ENCODE data around the gene PTGDR. TPM values are rescaled to one million over a fixed set of nuclear protein-coding genes. Genes with fewer than 3 reads are reported as not detected.

PTGDR gene
- polyA plus RNA-seq, 1 of the 3 experiments (the other 2 are of a cell fraction) = not detected

DNA sequence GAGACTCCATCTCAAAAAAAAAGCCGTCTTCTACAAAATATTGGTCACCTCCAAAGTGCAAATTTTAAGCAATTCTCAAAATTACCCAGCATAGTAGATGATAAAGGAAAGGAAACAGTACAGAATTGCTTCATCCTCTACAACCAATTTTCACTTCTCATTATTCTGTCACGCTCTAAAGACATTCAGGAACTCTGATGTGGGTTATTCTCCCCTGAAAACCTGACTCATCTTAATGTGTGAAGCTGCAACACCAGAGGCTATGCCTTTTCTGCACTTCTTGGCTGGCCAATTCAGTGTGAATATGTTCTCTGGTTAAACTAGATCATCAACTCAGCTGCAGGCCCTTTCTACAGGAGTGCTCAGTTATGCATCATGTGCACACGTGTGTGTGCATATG lies 57.6 kb downstream of the PTGDR start:
- Histone ChIP-seq H3K4me1 (ENCODE audit: control insufficient read depth in 1 of 2, insufficient read depth in 2 of 2, low read depth in 1 of 2, low read length in 1 of 2) (peaks cover 7 to 8% of the 10 kb centered on the region in 2 experiments; a peak in 2 of 4 replicates), H3K27ac (ENCODE audit: low read depth in 2 of 2, low read length in 1 of 2) (no peak overlapping the region), H3K27me3 (ENCODE audit: insufficient read depth) (no peaks in the 10 kb centered on the region), H2AFZ (ENCODE audit: low read depth) (no peak overlapping the region), H3K9ac (no peak overlapping the region), H4K20me1 (ENCODE audit: insufficient read depth) (no peaks in the 10 kb centered on the region), H3K4me2 (no peak overlapping the region), H3K4me3 (ENCODE audit: low read depth in 2 of 2, low read length in 1 of 2) (no peak overlapping the region), H3F3A (replicated peaks; ENCODE audit: insufficient read depth) (peaks cover 5% of the 10 kb centered on the region), H3K9me3 (no peaks in the 10 kb centered on the region), H3K79me2 (ENCODE audit: insufficient read depth) (no peaks in the 10 kb centered on the region), H3K36me3 (replicated peaks in 1 of 2; ENCODE audit: control insufficient read depth in 1 of 2, insufficient read depth in 2 of 2, low read length in 1 of 2) (no peaks in the 10 kb centered on the region), H3K9me2 (no peaks in the 10 kb centered on the region)
- ChIA-PET POLR2A (no interaction called here), CTCF (interaction anchor here (0.9 to 1.0 kb wide), 2 partner anchors 10 to 25 kb away, joined by 3 read pairs; no protein-coding TSS in a partner anchor)
- TF ChIP-seq MXI1 (IDR thresholded peaks at IDR 0.05; ENCODE audit: low read depth, low read length) (no peak), SIN3A (IDR thresholded peaks at IDR 0.05; ENCODE audit: borderline replicate concordance, low read depth, low read length) (no peak), EZH2phosphoT487 (IDR thresholded peaks at IDR 0.05; ENCODE audit: borderline replicate concordance, low read depth) (no peak), EP300 (IDR thresholded peaks at IDR 0.05; ENCODE audit: borderline replicate concordance in 1 of 2, low read depth in 1 of 2, low read length in 1 of 2) (no peak), NFIC (IDR thresholded peaks at IDR 0.05; ENCODE audit: borderline replicate concordance) (no peak), FOXM1 (IDR thresholded peaks at IDR 0.05; ENCODE audit: low read depth) (no peak), RCOR1 (IDR thresholded peaks at IDR 0.05; ENCODE audit: low read length) (no peak), TEAD4 (IDR thresholded peaks at IDR 0.05; ENCODE audit: borderline replicate concordance, insufficient read depth) (no peak), FOSL2 (IDR thresholded peaks at IDR 0.05; ENCODE audit: borderline replicate concordance, low read depth) (no peak), POLR2AphosphoS5 (IDR thresholded peaks at IDR 0.05; ENCODE audit: low read depth, low read length) (no peak), TCF12 (IDR thresholded peaks at IDR 0.05) (no peak)
- TF ChIP-seq, protein P1, sequence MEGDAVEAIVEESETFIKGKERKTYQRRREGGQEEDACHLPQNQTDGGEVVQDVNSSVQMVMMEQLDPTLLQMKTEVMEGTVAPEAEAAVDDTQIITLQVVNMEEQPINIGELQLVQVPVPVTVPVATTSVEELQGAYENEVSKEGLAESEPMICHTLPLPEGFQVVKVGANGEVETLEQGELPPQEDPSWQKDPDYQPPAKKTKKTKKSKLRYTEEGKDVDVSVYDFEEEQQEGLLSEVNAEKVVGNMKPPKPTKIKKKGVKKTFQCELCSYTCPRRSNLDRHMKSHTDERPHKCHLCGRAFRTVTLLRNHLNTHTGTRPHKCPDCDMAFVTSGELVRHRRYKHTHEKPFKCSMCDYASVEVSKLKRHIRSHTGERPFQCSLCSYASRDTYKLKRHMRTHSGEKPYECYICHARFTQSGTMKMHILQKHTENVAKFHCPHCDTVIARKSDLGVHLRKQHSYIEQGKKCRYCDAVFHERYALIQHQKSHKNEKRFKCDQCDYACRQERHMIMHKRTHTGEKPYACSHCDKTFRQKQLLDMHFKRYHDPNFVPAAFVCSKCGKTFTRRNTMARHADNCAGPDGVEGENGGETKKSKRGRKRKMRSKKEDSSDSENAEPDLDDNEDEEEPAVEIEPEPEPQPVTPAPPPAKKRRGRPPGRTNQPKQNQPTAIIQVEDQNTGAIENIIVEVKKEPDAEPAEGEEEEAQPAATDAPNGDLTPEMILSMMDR (IDR thresholded peaks at IDR 0.05) = no peak
- TF ChIP-seq, protein P2, sequence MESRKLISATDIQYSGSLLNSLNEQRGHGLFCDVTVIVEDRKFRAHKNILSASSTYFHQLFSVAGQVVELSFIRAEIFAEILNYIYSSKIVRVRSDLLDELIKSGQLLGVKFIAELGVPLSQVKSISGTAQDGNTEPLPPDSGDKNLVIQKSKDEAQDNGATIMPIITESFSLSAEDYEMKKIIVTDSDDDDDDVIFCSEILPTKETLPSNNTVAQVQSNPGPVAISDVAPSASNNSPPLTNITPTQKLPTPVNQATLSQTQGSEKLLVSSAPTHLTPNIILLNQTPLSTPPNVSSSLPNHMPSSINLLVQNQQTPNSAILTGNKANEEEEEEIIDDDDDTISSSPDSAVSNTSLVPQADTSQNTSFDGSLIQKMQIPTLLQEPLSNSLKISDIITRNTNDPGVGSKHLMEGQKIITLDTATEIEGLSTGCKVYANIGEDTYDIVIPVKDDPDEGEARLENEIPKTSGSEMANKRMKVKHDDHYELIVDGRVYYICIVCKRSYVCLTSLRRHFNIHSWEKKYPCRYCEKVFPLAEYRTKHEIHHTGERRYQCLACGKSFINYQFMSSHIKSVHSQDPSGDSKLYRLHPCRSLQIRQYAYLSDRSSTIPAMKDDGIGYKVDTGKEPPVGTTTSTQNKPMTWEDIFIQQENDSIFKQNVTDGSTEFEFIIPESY (IDR thresholded peaks at IDR 0.05; ENCODE audit: borderline replicate concordance, low read depth) = no peak
- TF ChIP-seq, protein P3, sequence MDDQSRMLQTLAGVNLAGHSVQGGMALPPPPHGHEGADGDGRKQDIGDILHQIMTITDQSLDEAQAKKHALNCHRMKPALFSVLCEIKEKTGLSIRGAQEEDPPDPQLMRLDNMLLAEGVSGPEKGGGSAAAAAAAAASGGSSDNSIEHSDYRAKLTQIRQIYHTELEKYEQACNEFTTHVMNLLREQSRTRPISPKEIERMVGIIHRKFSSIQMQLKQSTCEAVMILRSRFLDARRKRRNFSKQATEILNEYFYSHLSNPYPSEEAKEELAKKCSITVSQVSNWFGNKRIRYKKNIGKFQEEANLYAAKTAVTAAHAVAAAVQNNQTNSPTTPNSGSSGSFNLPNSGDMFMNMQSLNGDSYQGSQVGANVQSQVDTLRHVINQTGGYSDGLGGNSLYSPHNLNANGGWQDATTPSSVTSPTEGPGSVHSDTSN (IDR thresholded peaks at IDR 0.05) = no peak
- TF ChIP-seq, protein P4, sequence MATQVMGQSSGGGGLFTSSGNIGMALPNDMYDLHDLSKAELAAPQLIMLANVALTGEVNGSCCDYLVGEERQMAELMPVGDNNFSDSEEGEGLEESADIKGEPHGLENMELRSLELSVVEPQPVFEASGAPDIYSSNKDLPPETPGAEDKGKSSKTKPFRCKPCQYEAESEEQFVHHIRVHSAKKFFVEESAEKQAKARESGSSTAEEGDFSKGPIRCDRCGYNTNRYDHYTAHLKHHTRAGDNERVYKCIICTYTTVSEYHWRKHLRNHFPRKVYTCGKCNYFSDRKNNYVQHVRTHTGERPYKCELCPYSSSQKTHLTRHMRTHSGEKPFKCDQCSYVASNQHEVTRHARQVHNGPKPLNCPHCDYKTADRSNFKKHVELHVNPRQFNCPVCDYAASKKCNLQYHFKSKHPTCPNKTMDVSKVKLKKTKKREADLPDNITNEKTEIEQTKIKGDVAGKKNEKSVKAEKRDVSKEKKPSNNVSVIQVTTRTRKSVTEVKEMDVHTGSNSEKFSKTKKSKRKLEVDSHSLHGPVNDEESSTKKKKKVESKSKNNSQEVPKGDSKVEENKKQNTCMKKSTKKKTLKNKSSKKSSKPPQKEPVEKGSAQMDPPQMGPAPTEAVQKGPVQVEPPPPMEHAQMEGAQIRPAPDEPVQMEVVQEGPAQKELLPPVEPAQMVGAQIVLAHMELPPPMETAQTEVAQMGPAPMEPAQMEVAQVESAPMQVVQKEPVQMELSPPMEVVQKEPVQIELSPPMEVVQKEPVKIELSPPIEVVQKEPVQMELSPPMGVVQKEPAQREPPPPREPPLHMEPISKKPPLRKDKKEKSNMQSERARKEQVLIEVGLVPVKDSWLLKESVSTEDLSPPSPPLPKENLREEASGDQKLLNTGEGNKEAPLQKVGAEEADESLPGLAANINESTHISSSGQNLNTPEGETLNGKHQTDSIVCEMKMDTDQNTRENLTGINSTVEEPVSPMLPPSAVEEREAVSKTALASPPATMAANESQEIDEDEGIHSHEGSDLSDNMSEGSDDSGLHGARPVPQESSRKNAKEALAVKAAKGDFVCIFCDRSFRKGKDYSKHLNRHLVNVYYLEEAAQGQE (IDR thresholded peaks at IDR 0.05; ENCODE audit: low read depth, low read length) = no peak
- TF ChIP-seq, protein P5, sequence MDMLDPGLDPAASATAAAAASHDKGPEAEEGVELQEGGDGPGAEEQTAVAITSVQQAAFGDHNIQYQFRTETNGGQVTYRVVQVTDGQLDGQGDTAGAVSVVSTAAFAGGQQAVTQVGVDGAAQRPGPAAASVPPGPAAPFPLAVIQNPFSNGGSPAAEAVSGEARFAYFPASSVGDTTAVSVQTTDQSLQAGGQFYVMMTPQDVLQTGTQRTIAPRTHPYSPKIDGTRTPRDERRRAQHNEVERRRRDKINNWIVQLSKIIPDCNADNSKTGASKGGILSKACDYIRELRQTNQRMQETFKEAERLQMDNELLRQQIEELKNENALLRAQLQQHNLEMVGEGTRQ (IDR thresholded peaks at IDR 0.05; ENCODE audit: borderline replicate concordance, low read depth, low read length) = no peak
- TF ChIP-seq, protein P6, sequence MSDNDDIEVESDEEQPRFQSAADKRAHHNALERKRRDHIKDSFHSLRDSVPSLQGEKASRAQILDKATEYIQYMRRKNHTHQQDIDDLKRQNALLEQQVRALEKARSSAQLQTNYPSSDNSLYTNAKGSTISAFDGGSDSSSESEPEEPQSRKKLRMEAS (IDR thresholded peaks at IDR 0.05; ENCODE audit: low read depth) = no peak
- WGBS (ENCODE audit: low lambda C conversion rate) = 80% methylated on average over 3 of the region's 3 CpGs
- no peak for DNase-seq

Data from SK-N-SH (cell line).